Activated CD8-positive, alpha-beta T cell treated with anti-CD3 and anti-CD28 coated beads, Interleukin-2, amount 10 ng/mL, durations not matched to agents 7 days and 5 days (primary cell): Measurements from ENCODE around the gene ABI3BP. TPM values are rescaled to one million over a fixed set of nuclear protein-coding genes. Genes with fewer than 3 reads are reported as not detected.
A peak's percentile ranks its signal among the peaks of the same experiment; 100 is the strongest.

Experiments used
- ATAC-seq: fragments of 150-1000 bp; cut with Tn5 transposase; one replicate; pipeline ENCODE4 v1.10.0; 2021; ENCODE audit warnings: moderate library complexity
- CTCF ChIA-PET: fragments of 350-600 bp; sonication (Branson Sonifier 250); formaldehyde crosslinking; loops from one replicate; lab custom pipeline; 2021; ENCODE audit warnings: antibody characterized with exemption; lab: Charles Lee
- POLR2A ChIA-PET: fragments of 350-600 bp; sonication (Branson Sonifier 250); formaldehyde crosslinking; loops from one replicate; lab custom pipeline; 2021; ENCODE audit warnings: antibody characterized with exemption; lab: Charles Lee
- DNase-seq: peaks from one replicate; pipeline ENCODE4 v3.0.0-alpha.2; 2020
- H3K27ac Mint-ChIP-seq: one replicate; pipeline ENCODE4 v1.8.0; 2021; ENCODE audit warnings: mild to moderate bottlenecking, mixed read lengths
- H3K27me3 Mint-ChIP-seq: one replicate; pipeline ENCODE4 v1.8.0; 2021; ENCODE audit warnings: low read depth, mixed read lengths
- H3K36me3 Mint-ChIP-seq: one replicate; pipeline ENCODE4 v1.8.0; 2021; ENCODE audit warnings: low read depth, mixed read lengths
- H3K4me1 Mint-ChIP-seq: one replicate; pipeline ENCODE4 v1.8.0; 2021; ENCODE audit warnings: low read depth, mixed read lengths
- H3K4me3 Mint-ChIP-seq: one replicate; pipeline ENCODE4 v1.8.0; 2021; ENCODE audit warnings: mild to moderate bottlenecking, mixed read lengths
- H3K9me3 Mint-ChIP-seq: one replicate; pipeline ENCODE4 v1.8.0; 2022; ENCODE audit warnings: mixed read lengths; ENCODE audit not compliant: insufficient read depth
- total RNA-seq, 2 experiments: library from RNA; stranded (reverse); gene quantifications; one replicate each; pipeline ENCODE4 v1.2.3, GENCODE V29; 2021

Gene ABI3BP
- total RNA-seq, 2 experiments from 2014 or later, result 0.16 TPM; not detected in 1

- H3K9me3 Mint-ChIP-seq, result peaks cover 3% of the 10 kb centered on the region
- peak overlapping the region; percentile 82 for H3K27ac Mint-ChIP-seq
- peak overlapping the region; percentile 83 for H3K4me3 Mint-ChIP-seq
- H3K27me3 Mint-ChIP-seq, result no peaks in the 10 kb centered on the region
- DNase-seq (peak; percentile 69), ATAC-seq (peak; percentile 14)
- peaks cover 42% of the 10 kb centered on the region for H3K36me3 Mint-ChIP-seq
- ChIA-PET CTCF (interaction anchor here (0.7 to 4.7 kb wide), 28 partner anchors 9 to 393 kb away, joined by 3 to 31 read pairs (median 4); no protein-coding TSS in a partner anchor), POLR2A (interaction anchor here (1.1 to 3.3 kb wide), 16 partner anchors 14 to 864 kb away, joined by 3 to 19 read pairs (median 7); partner anchors contain the start of genes LNP1, PCNP and TOMM70)
- H3K4me1 Mint-ChIP-seq, result peaks cover 40% of the 10 kb centered on the region
These were observed 283.4 kb downstream of the ABI3BP start for GRCh38 chr3:100709842-100710260.

- peaks cover 38% of the 10 kb centered on the region for H3K4me1 Mint-ChIP-seq
- H3K9me3 Mint-ChIP-seq, result peaks cover 3% of the 10 kb centered on the region
- peak; percentile 100 for DNase-seq
- H3K36me3 Mint-ChIP-seq, result peaks cover 40% of the 10 kb centered on the region
- peak within 1 kb of the TSS; percentile 83 for H3K4me3 Mint-ChIP-seq
- peak within 1 kb of the TSS; percentile 92 for H3K27ac Mint-ChIP-seq
- ChIA-PET CTCF (interaction anchor here (0.5 to 4.7 kb wide), 25 partner anchors 9 to 877 kb away, joined by 3 to 31 read pairs (median 5); no protein-coding TSS in a partner anchor), POLR2A (interaction anchor here (0.6 to 3.3 kb wide), 38 partner anchors 10 to 1459 kb away, joined by 3 to 19 read pairs (median 4); partner anchors contain the start of genes LNP1, PCNP, TBC1D23 and TOMM70)
- H3K27me3 Mint-ChIP-seq, result no peaks in the 10 kb centered on the region
- ATAC-seq, result peak; percentile 95
These were observed 284.0 kb downstream of the ABI3BP start, which contains the start of gene TFG for GRCh38 chr3:100708989-100709841. Gene TFG (plus strand): TSS chr3:100709494. CDS start chr3:100713686, 4,192 bp downstream.

- Mint-ChIP-seq H3K4me1 (peaks cover 38% of the 10 kb centered on the region), H3K9me3 (peaks cover 3% of the 10 kb centered on the region)
- ATAC-seq, result no peak
These were observed 284.6 kb downstream of the ABI3BP start for GRCh38 chr3:100708644-100708988.

GRCh38 chr3:100706365-100706764, 286.9 kb downstream of the ABI3BP start:
- Mint-ChIP-seq H3K27ac (no peak overlapping the region), H3K4me1 (peaks cover 20% of the 10 kb centered on the region), H3K4me3 (no peak overlapping the region), H3K27me3 (no peaks in the 10 kb centered on the region), H3K9me3 (peaks cover 3% of the 10 kb centered on the region), H3K36me3 (peaks cover 18% of the 10 kb centered on the region)
- ChIA-PET CTCF (interaction anchor here (0.8 to 1.6 kb wide), 7 partner anchors 12 to 71 kb away, joined by 3 to 5 read pairs (median 4); no protein-coding TSS in a partner anchor), POLR2A (no interaction called here)
- DNase-seq (no peak), ATAC-seq (no peak)

More at GRCh38 chr3:100708644-100708988, 284.6 kb downstream of the ABI3BP start:
- DNase-seq, result no peak
- Mint-ChIP-seq H3K4me3 (peak overlapping the region; percentile 83), H3K27ac (peak overlapping the region; percentile 92), H3K27me3 (no peaks in the 10 kb centered on the region), H3K36me3 (peaks cover 35% of the 10 kb centered on the region)
- POLR2A ChIA-PET, result interaction anchor here (0.6 to 3.3 kb wide), 28 partner anchors 9 to 1459 kb away, joined by 3 to 19 read pairs (median 4); partner anchors contain the start of gene TBC1D23
- CTCF ChIA-PET, result interaction anchor here (0.5 to 4.7 kb wide), 14 partner anchors 10 to 877 kb away, joined by 3 to 31 read pairs (median 4); no protein-coding TSS in a partner anchor

GRCh38 chr3:100703865-100704264, 289.4 kb downstream of the ABI3BP start:
- H3K27me3 Mint-ChIP-seq, result no peaks in the 10 kb centered on the region
- H3K4me3 Mint-ChIP-seq, result no peak overlapping the region
- H3K4me1 Mint-ChIP-seq, result peaks cover 7% of the 10 kb centered on the region
- peaks cover 7% of the 10 kb centered on the region for H3K36me3 Mint-ChIP-seq
- ChIA-PET POLR2A (no interaction called here), CTCF (interaction anchor here (0.9 to 1.8 kb wide), 2 partner anchors 10 to 12 kb away, joined by 3 to 7 read pairs; no protein-coding TSS in a partner anchor)
- no peak for ATAC-seq
- H3K9me3 Mint-ChIP-seq, result peaks cover 3% of the 10 kb centered on the region
- no peak for DNase-seq
- H3K27ac Mint-ChIP-seq, result no peak overlapping the region

- Mint-ChIP-seq H3K27me3 (peaks cover 4% of the 10 kb centered on the region), H3K4me3 (no peak overlapping the region), H3K36me3 (no peaks in the 10 kb centered on the region), H3K9me3 (no peaks in the 10 kb centered on the region), H3K27ac (no peak overlapping the region), H3K4me1 (no peaks in the 10 kb centered on the region)
- DNase-seq (no peak), ATAC-seq (no peak)
- CTCF ChIA-PET, result interaction anchor here (0.9 to 1.8 kb wide), 2 partner anchors 9 to 13 kb away, joined by 3 to 7 read pairs; no protein-coding TSS in a partner anchor
- POLR2A ChIA-PET, result no interaction called here
These were observed 290.3 kb downstream of the ABI3BP start for GRCh38 chr3:100702980-100703345.

GRCh38 chr3:100702082-100702979, 290.9 kb downstream of the ABI3BP start:
- peaks cover 5% of the 10 kb centered on the region for H3K27me3 Mint-ChIP-seq
- POLR2A ChIA-PET, result no interaction called here
- CTCF ChIA-PET, result interaction anchor here (1.8 kb wide), 1 partner anchor 9 kb away, joined by 7 read pairs; no protein-coding TSS in a partner anchor

GRCh38 chr3:100700708-100701107, 292.5 kb downstream of the ABI3BP start:
- ChIA-PET POLR2A (no interaction called here), CTCF (no interaction called here)
- H3K9me3 Mint-ChIP-seq, result no peaks in the 10 kb centered on the region
- H3K27me3 Mint-ChIP-seq, result peaks cover 9% of the 10 kb centered on the region
- DNase-seq (no peak), ATAC-seq (no peak)
- no peak overlapping the region for H3K27ac Mint-ChIP-seq
- peaks cover 5% of the 10 kb centered on the region for H3K36me3 Mint-ChIP-seq
- no peaks in the 10 kb centered on the region for H3K4me1 Mint-ChIP-seq
- H3K4me3 Mint-ChIP-seq, result no peak overlapping the region

More at GRCh38 chr3:100702082-100702979, 290.9 kb downstream of the ABI3BP start:
- no peaks in the 10 kb centered on the region for H3K9me3 Mint-ChIP-seq
- ATAC-seq, result no peak
- no peaks in the 10 kb centered on the region for H3K4me1 Mint-ChIP-seq
- no peaks in the 10 kb centered on the region for H3K36me3 Mint-ChIP-seq
- H3K27ac Mint-ChIP-seq, result no peak overlapping the region
- no peak for DNase-seq
- H3K4me3 Mint-ChIP-seq, result no peak overlapping the region
